ENCODE results near the gene ZFHX3.
"Not testable (repeated sequence)": the region's sequence is repeated elsewhere in the genome, so short reads cannot be mapped to it uniquely, and the experiment has no call there.

ZFHX3 gene

DNA sequence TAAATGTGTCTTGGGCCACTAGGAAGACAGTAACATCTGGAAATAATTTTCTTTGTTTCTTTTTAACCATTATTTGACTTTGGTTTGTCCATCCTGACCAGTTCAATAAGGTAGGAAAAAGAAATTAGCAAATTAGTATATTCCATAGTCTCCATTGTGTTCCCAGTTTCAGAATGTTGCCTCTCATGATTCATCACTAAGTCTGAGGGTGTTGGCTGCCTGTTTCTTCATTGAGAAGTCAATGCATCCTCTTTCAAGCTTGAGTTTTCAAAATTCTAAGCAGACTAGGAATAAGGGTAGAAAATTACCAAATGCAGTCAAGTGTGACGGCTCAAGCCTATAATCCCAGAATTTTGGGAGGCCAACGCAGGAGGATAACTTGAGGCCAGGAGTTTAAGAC is 41.9 kb downstream of the ZFHX3 start:
- Histone ChIP-seq H3K4me1 (peaks cover 10% of the 10 kb centered on the region), H3K9ac (no peak overlapping the region), H3K9me3 (peaks cover 5% of the 10 kb centered on the region), H3K27ac (no peak overlapping the region), H3K27me3 (no peaks in the 10 kb centered on the region), H3K4me3 (no peak overlapping the region), H4K20me1 (no peaks in the 10 kb centered on the region), H3K4me2 (no peak overlapping the region), H3K36me3 (no peaks in the 10 kb centered on the region)
- no peak for TF ChIP-seq Cebpa-rat (IDR thresholded peaks at IDR 0.05)

DNA sequence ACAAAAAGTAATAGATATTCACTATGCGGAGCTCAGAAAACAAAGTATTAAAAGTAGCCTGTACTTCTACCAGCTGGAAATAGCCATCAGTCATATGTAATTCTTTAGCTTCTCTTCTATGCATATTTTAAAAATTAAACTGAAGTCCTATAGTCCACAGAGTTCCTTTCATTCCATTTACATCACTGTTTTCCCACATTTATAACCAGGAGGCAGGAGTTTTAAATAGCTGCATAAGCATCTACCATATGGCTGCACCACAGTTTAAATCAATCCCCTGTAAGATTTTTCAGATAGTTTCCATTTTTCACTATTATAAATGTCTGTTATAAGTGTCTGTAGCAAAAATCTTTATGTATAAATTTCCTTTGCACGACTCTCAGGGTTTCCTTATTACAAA is 45.1 kb downstream of the ZFHX3 start:
- Histone ChIP-seq H3K4me3 (no peak overlapping the region), H3K36me3 (no peaks in the 10 kb centered on the region), H3K4me1 (0 out of 2 replicates have a peak, but pooled peaks cover 6% of the 10 kb centered on the region), H4K20me1 (no peaks in the 10 kb centered on the region), H3K4me2 (no peak overlapping the region), H3K9ac (no peak overlapping the region), H3K27ac (no peak overlapping the region), H3K27me3 (no peaks in the 10 kb centered on the region), H3K9me3 (peaks cover 11% of the 10 kb centered on the region)
- no peak for TF ChIP-seq Cebpa-rat (IDR thresholded peaks at IDR 0.05)

DNA sequence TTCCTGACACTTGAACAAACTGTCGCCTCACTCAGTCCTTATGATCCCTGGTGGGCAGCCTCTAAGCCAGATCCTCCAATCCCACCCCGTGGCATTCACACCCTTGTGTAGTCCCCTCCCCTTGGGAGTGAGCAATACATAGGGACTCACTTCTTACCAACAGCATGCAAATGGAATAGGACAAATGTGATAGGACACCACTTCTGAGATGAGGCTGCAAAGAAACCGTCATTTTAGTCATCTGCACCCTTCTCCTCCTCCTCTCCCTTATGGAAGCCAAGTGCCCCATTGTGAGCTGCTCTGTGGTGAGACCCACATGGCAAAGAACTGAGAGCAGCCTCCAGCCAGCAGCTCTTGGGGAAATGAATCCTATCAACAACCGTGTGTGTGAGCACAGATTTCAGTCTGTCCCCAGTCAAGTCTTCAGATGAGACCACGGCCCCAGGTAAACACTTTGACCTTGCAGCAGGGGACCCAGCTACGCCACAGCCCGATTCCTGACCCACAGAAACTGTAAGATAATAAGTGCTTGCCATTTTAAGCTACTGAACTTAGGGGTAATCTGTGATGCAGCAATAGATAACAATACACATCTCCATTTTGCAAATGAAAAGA is 46.9 kb downstream of the ZFHX3 start:
- Histone ChIP-seq H3K27ac (no peak overlapping the region), H3K9ac (no peak overlapping the region), H3K9me3 (peaks cover 11% of the 10 kb centered on the region), H3K36me3 (no peaks in the 10 kb centered on the region), H3K27me3 (no peaks in the 10 kb centered on the region), H4K20me1 (no peaks in the 10 kb centered on the region), H3K4me3 (no peak overlapping the region), H3K4me1 (0 out of 2 replicates have a peak, but pooled peaks cover 6% of the 10 kb centered on the region), H3K4me2 (no peak overlapping the region)
- TF ChIP-seq Cebpa-rat (IDR thresholded peaks at IDR 0.05): no peak

DNA sequence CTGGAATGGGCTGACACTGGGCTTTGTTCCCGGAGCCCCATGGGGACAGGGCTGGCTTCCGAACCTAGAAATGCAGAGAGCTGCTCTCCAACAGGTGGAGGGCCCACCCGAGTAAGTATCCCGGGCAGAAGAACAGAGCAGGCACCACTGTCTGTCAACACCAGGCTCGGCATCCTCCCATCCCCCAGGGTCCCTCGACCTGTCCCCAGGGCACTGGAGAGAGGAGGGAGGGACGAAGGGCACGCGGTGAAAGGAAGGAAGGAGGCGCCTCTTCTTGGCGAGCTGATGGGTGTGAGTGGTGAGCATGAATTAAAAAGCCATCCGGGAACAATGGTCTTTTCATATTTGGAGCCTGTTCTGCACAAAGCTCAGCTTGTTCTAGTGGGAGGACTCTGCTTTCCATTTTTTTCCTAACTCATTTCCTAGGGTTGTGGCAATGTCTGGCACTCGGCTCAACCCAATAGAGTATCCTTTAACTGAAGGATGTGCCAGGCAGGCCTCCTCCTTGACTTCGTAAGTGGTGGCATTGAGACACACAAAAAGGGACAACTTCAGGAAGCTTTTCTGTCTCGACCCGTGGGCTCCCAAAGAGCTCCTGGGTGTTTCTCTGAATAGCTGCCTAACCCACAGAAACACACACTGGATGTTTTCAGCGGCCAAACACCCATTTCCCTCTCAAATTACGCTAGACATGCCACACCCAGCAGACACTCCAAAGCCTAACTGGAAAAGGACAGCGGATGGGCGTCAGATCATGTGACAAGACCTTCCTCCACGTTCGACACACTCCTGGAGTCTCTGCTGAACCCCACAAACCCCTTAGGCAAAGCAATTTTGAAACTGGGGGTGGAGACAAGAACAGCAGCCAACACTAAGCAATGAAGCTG is 47.7 kb downstream of the ZFHX3 start:
- TF ChIP-seq Cebpa-rat (IDR thresholded peaks at IDR 0.05): no peak
- Histone ChIP-seq H3K9ac (no peak overlapping the region), H3K36me3 (no peaks in the 10 kb centered on the region), H3K4me2 (no peak overlapping the region), H3K4me3 (no peak overlapping the region), H3K27ac (no peak overlapping the region), H4K20me1 (no peaks in the 10 kb centered on the region), H3K27me3 (no peaks in the 10 kb centered on the region), H3K4me1 (0 out of 2 replicates have a peak, but pooled peaks cover 6% of the 10 kb centered on the region), H3K9me3 (peaks cover 11% of the 10 kb centered on the region)

GRCh38 chr16:72999541-73000019 is 48.3 kb downstream of the ZFHX3 start:
- H4K20me1 ChIP-seq: no peaks in the 10 kb centered on the region
- no peak overlapping the region for H3K4me3 ChIP-seq
- no peak overlapping the region for H3K4me2 ChIP-seq
- no peak for TF ChIP-seq Cebpa-rat (IDR thresholded peaks at IDR 0.05)
- peaks cover 11% of the 10 kb centered on the region for H3K9me3 ChIP-seq
- no peak overlapping the region for H3K9ac ChIP-seq
- H3K27me3 ChIP-seq: no peaks in the 10 kb centered on the region
- H3K36me3 ChIP-seq: no peaks in the 10 kb centered on the region
- no peak overlapping the region for H3K27ac ChIP-seq
- H3K4me1 ChIP-seq: 0 out of 2 replicates have a peak, but pooled peaks cover 6% of the 10 kb centered on the region

DNA sequence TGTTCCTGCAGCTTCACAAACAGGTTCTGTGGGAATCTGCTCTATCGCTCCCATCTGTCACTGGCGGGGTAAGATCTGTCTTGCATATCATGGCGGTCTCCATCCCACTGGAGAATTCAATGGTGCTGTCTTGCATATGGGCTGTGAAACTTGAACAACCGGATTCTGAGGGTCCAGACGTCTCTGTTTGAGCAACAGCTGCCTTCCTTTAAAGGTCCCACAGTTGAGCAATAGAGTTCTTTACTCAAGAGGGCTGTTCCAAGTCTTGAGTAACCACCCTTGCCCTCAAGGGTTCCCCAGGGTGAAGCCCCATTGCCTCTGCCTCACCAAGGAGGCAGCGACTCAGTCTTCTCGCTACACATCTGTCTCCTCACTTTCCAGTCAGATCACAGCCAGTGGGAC is 50.8 kb downstream of the ZFHX3 start:
- H3K4me2 ChIP-seq: no peak overlapping the region
- no peaks in the 10 kb centered on the region for H3K27me3 ChIP-seq
- peaks cover 11% of the 10 kb centered on the region for H3K9me3 ChIP-seq
- no peak overlapping the region for H3K9ac ChIP-seq
- no peak overlapping the region for H3K27ac ChIP-seq
- no peak overlapping the region for H3K4me3 ChIP-seq
- 0 out of 2 replicates have a peak, but pooled peaks cover 6% of the 10 kb centered on the region for H3K4me1 ChIP-seq
- no peaks in the 10 kb centered on the region for H3K36me3 ChIP-seq
- TF ChIP-seq Cebpa-rat (IDR thresholded peaks at IDR 0.05): no peak
- no peaks in the 10 kb centered on the region for H4K20me1 ChIP-seq

DNA sequence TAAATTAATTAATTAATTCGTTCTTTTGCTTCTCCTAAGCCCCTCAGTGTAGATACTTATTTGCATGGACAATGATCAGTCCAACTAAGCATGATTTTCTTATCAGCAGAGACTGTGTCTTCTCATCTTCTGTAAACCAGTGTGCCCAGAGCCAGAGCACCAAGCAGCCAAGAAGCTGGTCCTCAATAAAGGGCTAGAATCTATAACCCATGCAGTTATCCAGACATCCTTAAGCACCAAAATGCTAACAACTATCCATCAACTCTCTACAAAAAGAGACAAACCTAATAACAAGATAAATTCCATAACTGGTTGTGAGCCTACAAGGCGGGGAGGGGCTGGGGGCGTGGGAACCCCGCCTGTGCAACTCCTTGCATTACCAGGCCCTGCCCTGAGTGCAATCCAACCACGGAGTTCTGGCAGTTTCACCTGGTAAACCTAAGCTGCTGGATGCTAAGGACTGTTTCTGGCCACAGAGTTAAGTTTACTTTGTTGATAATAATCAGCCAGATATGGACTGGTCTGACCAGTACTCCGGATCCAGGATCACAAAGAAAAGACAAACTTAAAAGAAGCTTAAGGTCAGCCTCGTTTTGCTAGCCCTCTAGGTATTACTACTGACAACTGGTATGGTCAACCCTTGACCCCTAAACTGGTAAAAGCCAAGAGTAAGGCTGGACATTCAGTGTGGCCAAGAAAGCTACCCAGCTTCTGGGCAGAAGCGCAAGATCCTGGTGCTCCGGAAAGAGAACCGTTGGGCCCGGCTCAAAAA is 51.5 kb downstream of the ZFHX3 start:
- H3K4me1 ChIP-seq: 0 out of 2 replicates have a peak, but pooled peaks cover 6% of the 10 kb centered on the region
- TF ChIP-seq Cebpa-rat (IDR thresholded peaks at IDR 0.05): no peak

DNA sequence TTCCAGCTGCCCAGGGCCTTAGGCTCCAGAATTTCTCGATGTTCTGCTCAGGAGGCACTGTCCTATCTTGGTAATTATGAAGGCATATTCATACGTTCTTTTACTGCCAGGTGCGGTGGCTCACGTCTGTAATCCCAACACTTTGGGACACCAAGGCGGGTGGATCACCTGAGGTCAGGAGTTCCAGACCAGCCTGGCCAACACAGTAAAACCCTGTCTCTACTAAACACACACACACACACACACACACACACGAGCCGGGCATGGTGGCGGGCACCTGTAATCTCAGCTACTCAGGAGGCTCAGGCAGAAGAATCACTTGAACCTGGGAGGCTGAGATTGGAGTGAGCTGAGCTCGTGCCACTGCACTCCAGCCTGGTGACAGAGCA is 52.1 kb downstream of the ZFHX3 start:
- H3K4me2 ChIP-seq: not testable (repeated sequence)

More for the DNA sequence above, 51.5 kb downstream of the ZFHX3 start:
- Histone ChIP-seq H3K27me3 (no peaks in the 10 kb centered on the region), H3K4me2 (no peak overlapping the region), H3K9ac (no peak overlapping the region), H4K20me1 (no peaks in the 10 kb centered on the region), H3K9me3 (peaks cover 11% of the 10 kb centered on the region), H3K36me3 (no peaks in the 10 kb centered on the region), H3K27ac (no peak overlapping the region), H3K4me3 (no peak overlapping the region)

DNA sequence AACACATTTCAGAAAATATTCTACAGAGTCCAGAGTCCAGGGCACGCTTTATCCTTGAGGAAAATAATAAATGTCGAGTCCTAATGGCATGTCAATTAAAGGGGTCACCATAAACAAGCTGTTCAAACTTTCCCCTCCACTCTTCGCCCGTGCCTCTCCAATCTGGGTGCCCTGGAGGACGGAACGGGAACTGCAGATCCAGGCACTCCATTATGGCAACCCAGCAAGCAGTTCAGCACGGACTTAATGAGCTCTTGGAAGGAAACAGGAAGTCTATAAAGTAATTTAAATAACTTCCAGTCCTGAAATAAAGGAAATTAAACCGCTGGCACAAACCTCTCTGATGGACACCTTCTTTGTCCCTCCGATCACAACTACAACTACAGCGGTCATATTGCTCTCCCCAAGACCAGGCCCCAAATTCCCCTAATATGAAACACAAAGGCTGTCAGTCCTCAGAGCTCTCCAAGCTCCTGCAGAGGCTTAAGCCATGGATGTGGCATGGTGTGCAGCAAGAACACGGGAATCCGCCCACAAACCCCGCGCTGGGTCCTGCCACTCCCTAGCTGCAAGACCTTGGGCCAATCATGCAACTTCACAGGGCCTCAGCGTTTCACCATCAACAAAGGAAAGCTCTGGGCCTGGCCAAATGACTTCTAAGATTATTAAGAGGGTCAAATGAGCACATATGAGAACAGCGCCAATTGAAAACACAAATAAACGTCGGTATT is 52.6 kb downstream of the ZFHX3 start:
- Histone ChIP-seq H3K9me3 (no peaks in the 10 kb centered on the region; the same call in 1 of the 2 replicates), H3K27me3 (no peaks in the 10 kb centered on the region), H3K27ac (no peak overlapping the region), H3K4me2 (no peak overlapping the region), H3K9ac (no peak overlapping the region), H3K36me3 (no peaks in the 10 kb centered on the region), H3K4me3 (no peak overlapping the region), H3K4me1 (peaks cover 6% of the 10 kb centered on the region), H4K20me1 (no peaks in the 10 kb centered on the region)
- no peak for TF ChIP-seq Cebpa-rat (IDR thresholded peaks at IDR 0.05)

More for the DNA sequence above, 52.1 kb downstream of the ZFHX3 start:
- H3K4me3 ChIP-seq, H3K27ac ChIP-seq, H3K27me3 ChIP-seq, H3K9ac ChIP-seq, H3K4me1 ChIP-seq, H3K9me3 ChIP-seq, H4K20me1 ChIP-seq, H3K36me3 ChIP-seq: not testable (repeated sequence)

All from BLaER1 (cell line).